Measurements from ENCODE around the gene ZFAND3. TPM values are rescaled to one million over a fixed set of nuclear protein-coding genes. Genes with fewer than 3 reads are reported as not detected.

Gene ZFAND3
- total RNA-seq, 3 donors from 2014 or later = 34.1 to 53.0 (median 36.0) TPM

DNA sequence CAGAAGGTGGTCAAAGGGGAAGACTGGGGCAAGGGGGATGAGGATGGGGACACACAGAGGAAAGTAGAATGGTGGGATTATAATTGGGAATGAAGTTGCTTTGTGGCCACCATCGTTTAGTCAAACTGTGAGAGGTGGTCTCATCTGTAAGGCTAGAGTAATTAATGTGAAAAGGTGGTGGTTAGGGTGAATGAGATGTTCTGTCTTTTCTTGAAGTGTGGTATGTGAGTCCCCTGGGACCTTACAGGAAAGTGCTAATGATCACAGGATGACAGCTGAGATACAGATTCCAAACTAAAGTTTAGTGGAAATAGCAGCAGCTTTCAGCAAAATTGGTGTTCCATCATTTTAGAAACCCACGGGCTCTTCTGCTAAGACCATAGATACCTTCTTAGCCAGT, 10.7 kb downstream of the ZFAND3 start:
- intact Hi-C loops (cut with DNase I; ENCODE audit: low total_unique reads) = no loop called here
- H3K27ac ChIP-seq = no peak overlapping the region
- no peak for DNase-seq (ENCODE audit: low spot score in 2 of 2)
- no peaks in the 10 kb centered on the region for H3K9me3 ChIP-seq
- no peak for TF ChIP-seq POLR2AphosphoS5 (IDR thresholded peaks at IDR 0.05)
- TF ChIP-seq CTCF (IDR thresholded peaks at IDR 0.05) = no peak
- TF ChIP-seq POLR2A (IDR thresholded peaks at IDR 0.05) = no peak
- no peak overlapping the region for H3K4me3 ChIP-seq
- H3K4me1 ChIP-seq = no peaks in the 10 kb centered on the region
- no peaks in the 10 kb centered on the region for H3K27me3 ChIP-seq
- no peaks in the 10 kb centered on the region for H3K36me3 ChIP-seq

DNA sequence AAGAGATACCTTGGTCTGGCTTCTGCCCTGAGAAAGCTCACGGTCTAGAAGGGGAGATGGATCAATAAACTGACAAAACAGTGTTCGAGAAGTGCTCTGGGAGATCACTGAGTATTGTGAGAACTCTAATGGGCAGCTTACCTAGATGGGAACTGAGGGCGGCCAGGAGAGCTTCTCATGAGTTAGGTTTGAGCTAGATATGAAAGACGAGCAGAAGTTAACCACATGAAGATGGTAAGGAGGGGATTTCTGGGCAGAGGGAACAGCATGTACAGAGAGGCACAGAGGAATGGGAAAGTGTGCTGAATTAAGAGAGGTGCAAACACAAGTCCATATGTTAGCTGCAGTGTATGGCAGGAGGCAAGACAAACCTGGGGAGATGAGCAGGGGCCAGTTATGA, 11.9 kb downstream of the ZFAND3 start:
- Histone ChIP-seq H3K27me3 (no peaks in the 10 kb centered on the region), H3K4me3 (no peak overlapping the region), H3K27ac (no peak overlapping the region), H3K36me3 (no peaks in the 10 kb centered on the region), H3K9me3 (no peaks in the 10 kb centered on the region), H3K4me1 (no peaks in the 10 kb centered on the region)
- no peak for TF ChIP-seq POLR2A (IDR thresholded peaks at IDR 0.05)
- no peak for TF ChIP-seq POLR2AphosphoS5 (IDR thresholded peaks at IDR 0.05)
- TF ChIP-seq CTCF (IDR thresholded peaks at IDR 0.05) = no peak
- intact Hi-C loops (cut with DNase I; ENCODE audit: low total_unique reads) = no loop called here
- DNase-seq (ENCODE audit: low spot score in 2 of 2) = no peak

DNA sequence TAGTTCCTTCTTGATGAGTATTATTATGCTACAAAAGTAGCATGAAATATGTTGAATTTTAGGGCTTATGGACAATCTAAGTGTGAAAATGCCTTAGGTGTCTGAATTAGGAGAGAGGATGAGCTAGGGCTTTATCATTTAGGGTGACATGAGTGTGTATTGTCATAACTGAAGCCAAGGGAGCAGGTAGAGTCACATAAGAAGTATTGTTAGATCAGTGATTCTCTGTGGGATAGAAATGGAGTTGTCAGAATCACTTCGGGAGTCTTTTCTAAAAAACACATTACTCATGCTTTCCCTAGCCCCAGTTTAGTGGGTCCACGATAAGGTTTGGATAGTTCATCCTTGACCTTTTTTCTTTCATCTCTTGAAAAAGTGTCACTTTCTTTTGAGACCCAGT, 16.4 kb downstream of the ZFAND3 start:
- H3K4me1 ChIP-seq = no peaks in the 10 kb centered on the region
- H3K27me3 ChIP-seq = no peaks in the 10 kb centered on the region
- H3K4me3 ChIP-seq = no peak overlapping the region
- H3K9me3 ChIP-seq = no peaks in the 10 kb centered on the region
- H3K27ac ChIP-seq = no peak overlapping the region
- no peaks in the 10 kb centered on the region for H3K36me3 ChIP-seq
- TF ChIP-seq POLR2A (IDR thresholded peaks at IDR 0.05) (no peak), CTCF (IDR thresholded peaks at IDR 0.05) (no peak), POLR2AphosphoS5 (IDR thresholded peaks at IDR 0.05) (no peak)
- intact Hi-C loops (cut with DNase I; ENCODE audit: low total_unique reads) = no loop called here
- DNase-seq (ENCODE audit: low spot score in 2 of 2) = no peak

DNA sequence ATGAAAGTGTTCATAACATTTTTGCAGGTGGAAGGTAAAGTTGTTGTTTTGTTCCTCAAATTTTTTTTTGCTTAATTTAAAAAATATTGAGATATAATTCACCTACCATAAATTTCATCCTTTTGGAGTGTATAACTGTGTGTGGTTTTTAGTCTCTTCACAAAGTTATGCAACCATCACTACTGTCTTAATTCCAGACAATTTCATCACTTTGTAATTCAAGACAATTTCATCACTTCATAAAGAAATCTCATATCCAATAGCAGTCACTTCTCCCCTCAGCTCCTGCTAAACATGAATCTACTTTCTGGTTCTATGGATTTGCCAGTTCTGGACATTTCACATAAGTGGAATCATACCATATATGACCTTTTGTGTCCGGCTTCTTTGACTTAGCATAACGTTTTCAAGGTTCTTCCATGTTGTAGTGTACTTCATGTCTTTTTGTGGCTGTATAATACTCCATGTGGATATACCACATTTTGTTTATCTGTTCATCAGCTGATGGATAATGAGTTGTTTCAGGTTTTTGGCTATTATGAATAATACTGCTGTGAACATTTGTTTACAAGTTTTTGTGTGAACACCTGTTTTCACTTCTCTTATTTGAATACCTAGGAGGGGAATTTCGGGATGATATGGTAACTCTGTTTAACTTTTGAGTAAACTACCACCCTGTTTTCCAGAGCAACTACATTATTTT, 18.8 kb downstream of the ZFAND3 start:
- Histone ChIP-seq H3K9me3 (no peaks in the 10 kb centered on the region), H3K4me1 (no peaks in the 10 kb centered on the region), H3K27me3 (no peaks in the 10 kb centered on the region), H3K36me3 (no peaks in the 10 kb centered on the region), H3K27ac (no peak overlapping the region), H3K4me3 (no peak overlapping the region)
- TF ChIP-seq CTCF (IDR thresholded peaks at IDR 0.05) (no peak), POLR2A (IDR thresholded peaks at IDR 0.05) (no peak), POLR2AphosphoS5 (IDR thresholded peaks at IDR 0.05) (no peak)
- DNase-seq (ENCODE audit: low spot score in 2 of 2) = no peak
- intact Hi-C loops (cut with DNase I; ENCODE audit: low total_unique reads) = no loop called here

- H3K27ac ChIP-seq = no peak overlapping the region
- H3K4me3 ChIP-seq = no peak overlapping the region
- no peaks in the 10 kb centered on the region for H3K9me3 ChIP-seq
- no peaks in the 10 kb centered on the region for H3K36me3 ChIP-seq
- H3K27me3 ChIP-seq = no peaks in the 10 kb centered on the region
- no peak for TF ChIP-seq POLR2AphosphoS5 (IDR thresholded peaks at IDR 0.05)
- TF ChIP-seq POLR2A (IDR thresholded peaks at IDR 0.05) = no peak
- TF ChIP-seq CTCF (IDR thresholded peaks at IDR 0.05) = no peak
- no peaks in the 10 kb centered on the region for H3K4me1 ChIP-seq
- intact Hi-C loops (cut with DNase I; ENCODE audit: low total_unique reads) = no loop called here
- no peak for DNase-seq (ENCODE audit: low spot score in 2 of 2)
Measured at GRCh38 chr6:37840143-37840939, 20.8 kb downstream of the ZFAND3 start.
